ENCODE results near the gene DET1.

DNA sequence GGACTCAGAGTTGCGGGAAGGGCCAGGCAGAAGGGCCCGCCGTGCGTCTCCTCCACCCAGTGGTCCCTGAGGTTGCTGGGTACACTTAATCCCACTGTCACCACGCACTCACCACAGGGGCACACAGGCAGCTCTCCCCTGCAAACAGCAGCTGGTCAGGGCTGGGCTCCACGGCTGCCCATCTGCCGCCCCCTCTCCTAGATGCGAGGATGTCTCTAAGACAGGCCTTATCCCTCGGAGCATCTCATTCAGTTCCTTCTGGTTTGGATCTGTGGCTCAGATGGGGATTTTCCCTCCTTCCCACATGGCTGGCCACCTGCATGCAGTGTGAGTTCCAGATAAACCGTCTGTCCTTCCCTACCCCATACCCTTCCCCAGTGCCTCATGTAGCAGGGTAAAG, 52.6 kb downstream of the DET1 start:
- TF ChIP-seq POLR2AphosphoS5 (IDR thresholded peaks at IDR 0.05) (no peak), POLR2A (IDR thresholded peaks at IDR 0.05) (no peak)

Data from prostate gland (tissue), 1 donor.